ENCODE results near the gene PSIP1. TPM values are rescaled to one million over a fixed set of nuclear protein-coding genes. Genes with fewer than 3 reads are reported as not detected.
A peak's percentile ranks its signal among the peaks of the same experiment; 100 is the strongest.

The PSIP1 gene
- total and polyA plus RNA-seq, 2 of the 4 experiments (the other 2 are of a cell fraction), result 21.8 to 27.2 TPM

DNA sequence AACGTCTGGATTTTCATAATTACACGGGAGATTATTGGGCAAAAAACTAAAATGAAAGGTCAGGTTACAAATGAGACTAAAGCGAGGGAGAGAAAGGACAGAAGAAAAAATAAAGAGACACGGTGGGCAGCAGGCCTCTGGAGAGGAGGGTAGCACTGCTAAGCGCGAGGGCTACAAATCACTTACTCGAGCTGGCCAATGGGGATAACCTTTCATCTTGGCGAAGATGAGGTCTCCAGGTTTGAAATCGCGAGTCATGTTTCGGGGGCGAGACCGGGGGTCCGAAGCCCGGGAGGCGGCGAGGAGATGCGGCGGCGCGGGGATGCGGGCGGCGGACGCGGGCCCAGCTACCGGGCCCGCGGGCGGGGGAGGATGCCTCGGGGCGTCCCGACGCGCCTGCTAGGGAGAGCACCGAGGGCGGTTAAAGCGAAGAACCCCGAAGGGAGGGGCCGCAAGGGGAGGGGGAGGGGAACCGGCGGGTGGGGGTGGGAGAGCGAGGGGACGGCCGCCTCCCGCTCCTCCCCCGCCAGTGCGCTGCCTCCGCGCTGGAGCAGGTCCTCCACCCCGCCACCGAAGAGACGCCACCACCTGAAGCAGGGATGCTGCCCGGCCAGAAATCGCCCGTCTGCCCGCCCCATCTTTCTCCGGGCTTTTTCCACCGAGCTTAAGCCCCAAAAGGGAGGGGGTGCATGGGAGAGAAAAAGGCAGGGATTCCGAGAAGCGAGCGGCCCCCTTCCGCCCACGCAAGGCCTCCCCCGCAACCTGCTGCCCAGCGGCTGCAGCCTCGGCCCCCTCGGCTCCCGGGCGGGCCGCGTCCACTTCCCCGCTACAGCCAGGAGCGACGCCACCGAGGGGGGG lies 610 bp downstream of the PSIP1 start:
- H4K20me1 ChIP-seq (ENCODE audit: insufficient read depth, low read length), result peaks cover 3% of the 10 kb centered on the region; the same call in 1 of the 2 replicates
- H3K27me3 ChIP-seq (ENCODE audit: control insufficient read depth, insufficient read depth, low read length), result no peaks in the 10 kb centered on the region
- no peak overlapping the region for H2AK5ac ChIP-seq (ENCODE audit: low read depth, low read length)
- H3K4ac ChIP-seq (ENCODE audit: low read depth, low read length), result 0 out of 2 replicates have a peak overlapping the region, but pooled peaks have one; percentile 34
- H3K4me2 ChIP-seq (ENCODE audit: low read depth, low read length), result peak overlapping the region; percentile 97
- intact Hi-C loops (cut with micrococcal nuclease) (loop anchor here (5.0 kb wide), 1 partner anchor 97 kb away; no protein-coding TSS in a partner anchor), in situ Hi-C loops (cut with MboI; ENCODE audit: low sequenced_read_pairs) (no loop called here), dilution Hi-C loops (cut with HindIII; ENCODE audit: low sequenced_read_pairs, unreplicated experiment) (no loop called here)
- peak overlapping the region; percentile 90 for H3K27ac ChIP-seq (ENCODE audit: insufficient read depth, low read length)
- H3K14ac ChIP-seq (replicated peaks; ENCODE audit: low read depth, low read length), result no peak overlapping the region; the same call in 1 of the 2 replicates
- peak overlapping the region; percentile 95 for H3K4me3 ChIP-seq (ENCODE audit: insufficient read depth, low read depth, low read length)
- peak overlapping the region; percentile 99 for H2AK9ac ChIP-seq (replicated peaks; ENCODE audit: low read depth, low read length, poor library complexity)
- peak overlapping the region; percentile 31; the same call in 1 of the 2 replicates for H3K23ac ChIP-seq (ENCODE audit: low read depth, low read length)
- H2AFZ ChIP-seq (replicated peaks; ENCODE audit: low read length, poor library complexity), result peak overlapping the region; percentile 99
- no peak overlapping the region for H2BK15ac ChIP-seq (ENCODE audit: low read depth, low read length)
- no peaks in the 10 kb centered on the region for H3K9me1 ChIP-seq (ENCODE audit: insufficient read depth, low read length)
- ChIA-PET CTCF (interaction anchor here (1.4 kb wide), 1 partner anchor 20 kb away, joined by 3 read pairs; no protein-coding TSS in a partner anchor), POLR2A (ENCODE audit: unreplicated experiment) (interaction anchor here (0.5 kb wide), 1 partner anchor 40 kb away, joined by 6 read pairs; no protein-coding TSS in a partner anchor)
- peak overlapping the region; percentile 37 for H3K18ac ChIP-seq (ENCODE audit: low read depth, low read length)
- H3K79me1 ChIP-seq (ENCODE audit: low read depth in 1 of 2, low read length in 2 of 2), result peaks cover 18 to 23% of the 10 kb centered on the region in 2 experiments
- peaks cover 2% of the 10 kb centered on the region; the same call in 1 of the 2 replicates for H3K4me1 ChIP-seq (ENCODE audit: control insufficient read depth, insufficient read depth, low read length)
- peak overlapping the region; percentile 89 for H3K9ac ChIP-seq (ENCODE audit: low read depth, low read length)
- no peak for TF ChIP-seq RFX5 (IDR thresholded peaks at IDR 0.05; ENCODE audit: low read depth, low read length)
- TF ChIP-seq RAD21 (IDR thresholded peaks at IDR 0.05; ENCODE audit: low read length), result no peak
- no peak for TF ChIP-seq CEBPB (IDR thresholded peaks at IDR 0.05; ENCODE audit: low read depth, low read length)
- no peak for TF ChIP-seq USF2 (IDR thresholded peaks at IDR 0.05; ENCODE audit: low read depth, low read length)
- no peak; the same call in 1 of the 2 replicates for TF ChIP-seq MAZ (IDR thresholded peaks at IDR 0.05; ENCODE audit: borderline replicate concordance, low read depth, low read length)
- TF ChIP-seq MAFK (IDR thresholded peaks at IDR 0.05; ENCODE audit: low read depth, low read length), result no peak
- no peak for TF ChIP-seq MXI1 (IDR thresholded peaks at IDR 0.05; ENCODE audit: borderline replicate concordance, low read depth, low read length)
- no peak for TF ChIP-seq POLR2A (IDR thresholded peaks at IDR 0.05; ENCODE audit: low read depth, low read length)
- no peak for TF ChIP-seq CHD1 (IDR thresholded peaks at IDR 0.05; ENCODE audit: low read depth, low read length)
- DNase-seq, result no peak
- H3K36me3 ChIP-seq (ENCODE audit: control insufficient read depth, insufficient read depth, low read length), result 0 out of 2 replicates have a peak, but pooled peaks cover 2% of the 10 kb centered on the region
- no peak overlapping the region for H2BK120ac ChIP-seq (ENCODE audit: low read depth, low read length)
- no peak overlapping the region for H3K56ac ChIP-seq (ENCODE audit: extremely low read depth, insufficient read depth, low read length)
- no TSS peak for BruUV-seq (replicated peaks)
- H2BK5ac ChIP-seq (ENCODE audit: low read depth, low read length, poor library complexity, severe bottlenecking), result peak overlapping the region; percentile 92
- WGBS, 2 experiments (ENCODE audit: extremely low coverage in 2 of 2, insufficient read length in 1 of 2), result 1% methylated on average over 10 of the region's 76 CpGs; no CpG with 5 or more reads in 1 of the 2 experiments
- 0 out of 2 replicates have a peak overlapping the region, but pooled peaks have one; percentile 38 for H4K5ac ChIP-seq (ENCODE audit: low read depth, low read length)
- no peak overlapping the region for H4K91ac ChIP-seq (ENCODE audit: insufficient read depth, low read depth, low read length)
- no peaks in the 10 kb centered on the region for H3K9me3 ChIP-seq (ENCODE audit: control insufficient read depth, insufficient read depth, low read length)
- no peak overlapping the region for H2BK20ac ChIP-seq (ENCODE audit: low read depth, low read length)
- peak overlapping the region in 1 of 2 experiments; percentile 4; a peak in 2 of 4 replicates for H4K8ac ChIP-seq (ENCODE audit: low read depth in 2 of 2, low read length in 2 of 2)
- peak; percentile 75 for ATAC-seq (ENCODE audit: low read depth)
